Uterus (tissue), 2 donors: ENCODE data around the gene CLIP2.

Source experiments
- CTCF ChIP-seq, 4 experiments: fragments of 200-600 bp in 2 of 4; fragments of 450-650 bp in 2 of 4; sonication (generic) in 2 of 4; IDR thresholded peaks; one replicate each; pipeline ENCODE4 v1.5.1; 2016 to 2019; ENCODE audit warnings: antibody characterized with exemption in 4 of 4, mild to moderate bottlenecking in 2 of 4, moderate library complexity in 1 of 4
- POLR2A ChIP-seq, 2 donors: fragments of 450-650 bp; IDR thresholded peaks; one replicate each; pipeline ENCODE4 v1.6.1; 2016; ENCODE audit warnings: antibody characterized with exemption in 2 of 2, mild to moderate bottlenecking in 1 of 2, moderate library complexity in 1 of 2

- TF ChIP-seq POLR2A (IDR thresholded peaks at IDR 0.05): peak in 1 of 2 donors; percentile 22
- peak; percentile 92 to 98 (median 96) for TF ChIP-seq CTCF (IDR thresholded peaks at IDR 0.05)
Measured at GRCh38 chr7:74417419-74417971, 128.3 kb downstream of the CLIP2 start.
